ENCODE results near the gene MACF1.

The MACF1 gene

DNA sequence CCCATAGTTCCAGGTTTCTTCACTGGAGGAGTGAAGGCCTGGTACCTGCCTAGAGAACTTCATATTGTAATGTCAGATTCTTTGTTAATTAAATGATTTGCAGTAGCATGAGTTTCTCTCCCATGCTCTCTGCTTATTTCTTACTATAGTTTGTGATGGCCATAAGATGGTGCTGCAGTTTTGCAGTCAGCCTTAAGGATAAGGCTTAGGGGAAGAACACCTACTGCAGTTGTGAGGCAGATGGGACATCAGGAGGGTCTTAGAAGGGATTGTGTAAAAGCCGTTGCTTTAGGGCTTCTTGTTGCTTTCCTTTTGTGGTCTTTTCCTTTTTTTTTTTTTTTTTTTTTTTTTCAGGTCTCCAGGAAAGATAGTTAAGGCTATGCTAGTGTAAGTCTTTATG lies 61.8 kb downstream of the MACF1 start:
- DNase-seq = no peak

DNA sequence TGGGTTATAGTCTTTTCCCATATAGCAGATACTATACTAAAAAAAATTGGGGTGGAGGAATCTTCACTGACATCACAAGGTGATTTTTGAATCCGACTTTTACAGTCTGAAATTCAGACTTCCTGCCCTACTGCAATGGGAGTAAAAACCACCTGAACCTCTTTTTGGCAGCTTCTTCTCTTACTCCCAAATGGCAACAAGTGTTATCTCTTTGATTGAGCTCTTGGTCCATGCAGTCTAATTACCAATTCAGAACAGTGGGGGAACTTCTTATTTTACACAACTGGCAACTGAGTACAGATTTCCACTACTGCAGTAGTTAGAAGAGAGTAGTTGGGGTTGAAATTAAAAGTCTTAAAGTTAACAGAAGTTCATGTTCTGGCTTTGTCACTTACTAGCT lies 62.3 kb downstream of the MACF1 start:
- no peak for DNase-seq

DNA sequence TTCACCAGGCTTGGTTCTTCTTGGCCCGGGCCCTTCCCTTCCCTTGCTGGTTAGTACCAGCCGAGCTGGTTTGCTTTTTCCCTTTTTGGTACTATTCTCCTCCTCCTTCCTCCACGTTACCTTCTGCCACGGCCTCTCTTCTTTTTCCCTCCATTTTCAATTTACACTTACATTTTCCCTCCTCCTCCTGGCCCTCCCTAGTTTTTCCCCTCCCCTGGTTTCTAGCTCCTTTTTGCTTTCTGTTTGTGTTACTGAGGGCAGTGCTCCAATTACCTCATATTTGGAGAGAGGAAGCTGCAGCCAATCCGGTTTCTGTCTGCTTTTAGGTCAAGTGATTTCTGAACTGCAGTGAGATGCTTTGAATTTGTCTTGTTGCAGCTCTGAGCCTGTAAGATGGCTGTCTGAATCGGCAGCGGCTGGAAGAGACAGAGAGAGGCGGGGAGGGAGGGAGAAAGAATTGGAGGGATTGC lies 63.7 kb downstream of the MACF1 start:
- peak; percentile 64 for DNase-seq

DNA sequence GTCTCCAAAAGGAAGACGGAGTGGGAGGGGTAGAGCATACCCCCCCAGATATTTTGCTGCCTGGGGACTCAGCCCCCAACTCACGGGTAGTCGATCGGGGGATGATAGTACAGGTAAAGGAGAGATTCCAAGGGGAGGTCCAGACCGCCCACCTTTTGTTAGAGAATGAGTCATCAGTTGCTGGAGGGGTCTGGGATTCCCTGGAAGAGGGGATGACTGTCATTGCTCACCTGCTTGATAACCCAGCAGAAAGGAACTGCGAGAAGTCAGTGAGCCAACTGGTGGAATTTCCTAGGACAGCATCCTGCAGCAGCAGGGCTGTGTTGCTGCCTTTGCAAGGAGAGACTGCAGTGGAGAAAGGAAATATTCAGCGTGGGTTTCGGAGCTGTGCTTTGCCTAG lies 64.4 kb downstream of the MACF1 start:
- DNase-seq = no peak

DNA sequence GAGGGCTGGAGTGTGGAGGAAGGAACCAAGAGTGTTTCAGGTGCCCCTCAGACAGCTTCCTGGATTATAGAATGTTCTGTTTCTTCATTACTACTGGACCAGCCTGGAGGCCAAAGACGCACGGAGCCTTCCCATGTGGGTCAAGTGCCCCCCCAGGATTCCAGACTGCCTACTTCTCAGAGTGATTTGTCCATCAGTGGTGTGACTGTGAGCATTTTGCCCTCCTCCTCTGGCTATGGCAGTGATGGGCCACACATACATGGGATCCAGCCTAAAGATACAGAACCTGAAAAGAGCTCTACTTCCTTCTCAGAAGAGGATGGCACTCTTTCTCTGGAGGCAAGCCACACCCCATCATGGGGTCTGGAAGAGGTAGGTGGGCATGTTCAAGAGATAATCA lies 64.9 kb downstream of the MACF1 start:
- no peak for DNase-seq

DNA sequence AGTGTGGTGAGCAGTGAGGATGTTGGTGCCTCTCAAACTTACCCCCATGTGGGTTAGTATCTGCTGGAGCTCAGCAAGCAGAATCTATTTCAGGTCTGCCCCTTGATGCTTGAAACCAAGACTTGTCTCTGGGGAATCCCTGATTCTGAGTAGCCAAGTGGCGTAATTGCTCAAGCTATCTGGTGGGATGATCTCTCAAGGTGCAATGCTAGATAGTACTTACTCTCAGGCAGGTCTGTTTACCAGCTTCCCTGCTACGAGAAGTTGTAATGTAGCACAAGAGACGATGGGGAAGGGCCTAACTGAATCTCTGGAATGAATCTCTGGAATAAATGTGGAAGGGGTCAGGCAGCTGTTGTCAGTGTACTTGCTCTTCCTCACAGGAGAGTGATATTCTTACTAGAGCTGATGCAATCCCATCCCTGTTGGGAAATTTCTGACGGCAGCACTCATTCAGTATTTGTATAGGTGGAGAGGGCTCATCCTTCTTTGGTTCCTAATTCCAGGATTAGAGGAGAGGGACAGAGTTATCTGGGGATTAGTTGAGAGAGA lies 65.4 kb downstream of the MACF1 start:
- DNase-seq = peak; percentile 19 to 40

DNA sequence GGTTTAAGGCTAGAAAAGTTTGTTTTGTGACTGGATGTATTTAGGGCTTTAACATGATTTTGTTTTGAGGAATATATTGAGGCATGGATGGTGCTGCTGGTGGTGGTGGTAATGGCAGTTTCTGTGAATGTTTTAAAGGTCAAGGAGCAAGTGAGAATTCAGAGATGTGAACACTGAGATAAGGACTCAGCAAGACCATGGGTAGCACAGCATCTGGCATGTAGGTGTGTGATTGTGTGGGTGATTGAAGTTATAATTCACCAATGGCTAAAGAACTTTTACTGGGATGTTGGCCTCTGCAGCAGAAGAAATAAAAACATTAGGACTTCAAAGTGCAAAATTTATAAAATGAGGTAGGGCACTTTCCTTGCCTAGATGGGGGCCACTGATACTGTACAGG lies 65.9 kb downstream of the MACF1 start:
- no peak for DNase-seq

DNA sequence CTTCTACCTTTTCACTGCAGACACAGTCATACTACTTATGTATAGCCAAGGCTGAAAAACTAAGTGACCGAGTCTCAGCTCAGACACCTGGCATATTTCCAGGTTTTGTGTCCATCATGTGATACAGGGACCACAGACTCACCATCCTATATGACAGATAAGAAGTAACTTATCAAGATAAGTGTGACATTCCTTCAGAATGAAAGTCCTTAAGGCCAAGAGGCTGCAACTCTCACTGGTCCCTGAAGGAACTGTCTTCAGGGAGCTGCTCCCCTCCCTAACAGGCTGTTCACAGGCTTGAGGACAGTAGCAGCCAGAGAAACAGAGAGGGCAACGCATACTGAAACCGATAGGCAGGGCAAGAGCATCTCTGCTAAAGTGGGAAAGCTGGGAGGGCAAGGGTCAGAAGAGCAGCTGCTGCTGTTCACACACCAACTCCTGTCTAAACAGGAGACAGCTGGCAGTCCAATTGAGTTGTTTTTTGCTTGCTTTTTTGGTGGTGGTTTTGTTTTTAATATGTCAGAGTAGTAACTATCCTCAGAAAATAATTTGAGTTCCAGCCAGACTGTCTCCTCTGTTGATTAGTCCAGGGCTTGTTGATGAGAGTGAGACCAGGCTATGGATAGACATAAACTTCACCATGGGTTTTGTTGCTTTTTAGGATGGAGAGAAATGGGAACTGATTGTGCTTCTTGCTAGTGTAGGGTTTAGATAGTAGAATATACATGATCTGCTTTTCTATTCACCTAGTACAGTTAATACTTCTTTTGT lies 67.7 kb downstream of the MACF1 start:
- no peak for DNase-seq

DNA sequence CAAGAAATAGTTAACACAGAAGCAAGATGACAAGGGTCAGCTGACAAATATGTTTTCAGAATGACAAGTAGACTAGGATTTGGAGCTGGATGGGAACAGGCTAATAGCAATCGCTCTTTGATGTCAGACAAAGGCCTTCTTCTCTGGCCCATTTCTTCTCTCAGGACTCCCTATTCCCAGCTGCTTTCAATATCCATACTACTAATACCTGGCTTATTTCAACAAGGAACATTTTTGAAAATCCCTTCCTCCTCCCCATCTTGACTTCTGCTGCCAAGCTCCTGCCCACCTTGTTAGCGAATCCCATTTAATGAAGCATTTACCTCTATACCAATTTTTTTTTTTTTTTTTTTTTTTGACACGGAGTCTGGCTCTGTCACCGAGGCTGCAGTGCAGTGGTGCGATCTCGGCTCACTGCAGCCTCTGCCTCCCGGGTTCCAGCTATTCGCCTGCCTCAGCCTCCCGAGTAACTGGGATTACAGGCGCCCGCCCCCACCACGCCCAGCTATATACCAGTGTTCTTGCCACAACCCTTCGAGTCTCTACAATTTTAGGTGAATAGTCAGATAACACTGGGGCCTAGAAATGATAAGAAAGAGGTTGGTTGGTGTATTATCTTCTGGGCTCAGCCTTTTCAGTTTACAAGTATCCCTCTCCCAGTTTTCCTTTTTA lies 68.4 kb downstream of the MACF1 start:
- DNase-seq = no peak

DNA sequence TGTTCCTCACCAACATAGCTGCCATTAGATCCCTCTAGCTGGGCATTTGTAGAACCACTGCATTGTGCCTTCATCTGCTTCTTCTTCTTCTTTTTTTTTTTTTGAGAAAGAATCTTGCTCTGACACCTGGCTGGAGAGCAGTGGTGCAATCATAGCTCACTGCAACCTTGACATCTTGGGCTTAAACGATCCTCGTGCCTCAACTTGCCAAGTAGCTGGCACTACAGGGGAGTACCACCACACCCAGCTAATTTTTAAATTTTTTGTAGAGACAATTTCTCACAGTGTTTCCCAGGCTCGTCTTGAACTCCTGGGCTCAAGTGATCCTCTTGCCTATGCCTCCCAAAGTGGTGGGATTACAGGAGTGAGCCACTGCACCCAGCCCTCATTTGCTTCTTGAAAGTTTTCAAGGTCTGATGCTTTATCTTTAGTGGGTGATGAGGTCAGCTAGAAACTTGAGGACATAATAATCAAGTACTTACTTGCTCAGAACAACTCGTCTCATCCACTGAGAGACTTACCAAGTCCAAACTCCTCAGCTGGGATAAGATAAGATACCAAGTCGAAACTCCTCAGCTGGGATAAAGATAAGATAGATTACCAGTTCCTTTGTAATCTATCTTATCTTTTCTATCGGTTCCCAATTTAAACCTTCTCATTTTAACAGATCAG lies 71.5 kb downstream of the MACF1 start:
- DNase-seq = no peak

DNA sequence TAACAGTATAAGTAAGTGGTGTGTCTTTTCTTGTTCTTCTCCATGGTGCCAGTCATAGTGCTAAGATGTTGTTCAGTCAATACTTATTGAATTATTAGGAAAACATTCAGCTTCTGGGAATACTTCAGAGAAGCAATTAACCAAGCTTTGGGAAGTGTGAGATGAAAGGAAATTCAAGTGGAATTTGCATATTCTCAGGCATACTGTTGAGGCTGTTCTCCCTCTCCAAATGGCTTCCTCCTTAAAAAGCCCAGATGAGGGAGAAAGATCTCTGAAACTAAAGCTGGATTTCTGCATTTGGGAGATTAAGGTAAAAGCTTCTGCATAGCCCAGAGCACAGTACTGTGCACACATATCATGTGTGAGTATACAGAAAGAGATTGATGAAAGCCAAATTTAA lies 73.4 kb downstream of the MACF1 start:
- DNase-seq = no peak

DNA sequence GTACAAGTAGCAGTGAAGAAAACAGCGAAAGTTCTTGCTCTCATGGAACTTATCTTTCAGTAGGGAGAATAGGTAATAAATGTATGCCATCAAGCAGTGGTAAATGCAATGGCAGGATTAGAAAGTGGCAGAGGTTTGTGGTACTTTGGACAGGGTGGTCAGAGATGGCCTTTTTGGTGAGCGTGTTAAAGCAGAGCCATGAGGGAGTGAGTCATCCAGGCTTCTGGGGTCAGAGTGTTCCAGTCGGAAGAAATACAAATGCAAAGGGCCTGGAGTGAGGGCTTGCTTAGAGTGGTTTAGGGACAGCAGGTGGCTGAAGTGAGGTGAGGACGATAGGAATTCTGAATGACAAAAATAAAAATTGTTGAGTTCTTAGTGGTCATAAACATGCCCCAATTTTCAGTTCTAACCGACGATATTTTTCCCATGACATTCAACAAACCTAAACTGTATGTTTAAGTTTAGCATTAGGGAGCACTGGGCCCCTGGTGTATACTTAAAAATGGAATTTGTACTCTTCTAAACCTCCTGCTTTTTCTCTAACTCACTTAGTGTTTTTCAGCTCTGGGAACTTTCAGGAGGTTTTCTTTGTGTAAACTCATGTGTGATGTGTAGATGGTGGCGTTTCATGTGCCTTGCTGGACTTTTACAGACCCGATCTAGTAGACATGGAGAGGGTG lies 78.2 kb downstream of the MACF1 start:
- no peak for DNase-seq

DNA sequence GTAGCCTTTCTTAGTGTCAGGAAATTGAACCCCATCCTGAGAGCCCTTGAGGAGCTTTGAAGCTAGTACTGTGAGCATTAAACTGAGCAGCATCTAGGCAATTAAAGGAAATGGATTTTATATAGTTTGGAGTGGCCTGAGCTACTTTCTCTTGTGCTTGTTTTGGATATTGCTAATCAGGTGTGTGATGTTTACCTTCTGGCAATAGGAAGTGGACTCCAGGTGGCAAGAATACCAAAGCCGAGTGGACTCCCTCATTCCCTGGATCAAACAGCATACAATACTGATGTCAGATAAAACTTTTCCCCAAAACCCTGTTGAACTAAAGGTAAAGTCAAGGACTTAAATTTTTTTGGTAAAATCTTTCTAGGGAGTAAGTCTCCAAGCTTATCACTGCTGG lies 79.4 kb downstream of the MACF1 start:
- DNase-seq = no peak

DNA sequence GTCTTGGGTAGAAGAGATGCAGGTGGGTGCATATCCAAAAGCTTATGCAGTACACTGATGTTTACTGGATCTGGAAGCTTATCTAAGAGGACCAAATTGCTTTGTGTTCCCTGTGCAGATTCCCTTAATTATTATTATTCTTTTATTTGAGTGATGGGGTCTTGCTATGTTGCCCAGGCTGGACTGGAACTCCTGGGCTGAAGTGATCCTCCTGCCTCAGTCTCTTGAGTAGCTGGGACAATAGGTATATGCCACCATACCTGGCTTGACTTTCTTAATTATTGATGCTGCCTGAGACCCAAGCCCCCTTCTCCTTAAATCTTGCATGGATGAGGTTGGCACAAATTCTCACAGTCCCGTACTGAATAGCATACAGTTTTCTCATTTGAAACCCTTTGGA lies 83.0 kb downstream of the MACF1 start:
- no peak for DNase-seq

DNA sequence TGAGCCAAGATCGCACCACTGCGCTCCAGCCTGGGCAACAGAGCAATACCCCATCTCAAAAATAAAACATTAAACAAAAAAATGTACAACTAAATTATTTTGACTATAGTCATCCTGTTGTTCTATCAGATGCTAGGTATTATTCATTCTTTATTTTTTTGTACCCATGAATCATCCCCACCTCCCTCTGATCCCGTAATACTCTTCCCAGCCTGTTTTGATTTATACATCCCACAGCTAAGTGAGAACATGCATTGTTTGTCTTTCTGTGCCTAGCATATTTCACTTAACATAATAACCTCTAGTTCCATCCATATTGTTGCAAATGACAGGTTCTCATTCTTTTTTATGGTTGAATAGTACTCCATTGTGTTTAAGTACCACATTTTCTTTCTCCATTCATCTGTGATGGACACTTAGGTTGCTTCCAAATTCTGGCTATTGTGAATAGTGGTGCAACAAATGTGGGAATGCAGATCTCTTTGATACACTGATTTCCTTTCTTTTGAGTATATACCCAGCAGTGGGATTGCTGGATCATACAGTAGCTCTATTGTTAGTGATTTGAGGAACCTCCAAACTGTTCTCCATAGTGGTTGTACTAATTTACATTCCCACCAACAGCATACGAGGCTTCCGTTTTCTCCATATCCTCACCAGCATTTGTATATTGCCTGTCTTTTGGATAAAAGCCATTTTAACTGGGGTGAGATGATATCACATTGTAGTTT lies 84.4 kb downstream of the MACF1 start:
- DNase-seq = no peak

DNA sequence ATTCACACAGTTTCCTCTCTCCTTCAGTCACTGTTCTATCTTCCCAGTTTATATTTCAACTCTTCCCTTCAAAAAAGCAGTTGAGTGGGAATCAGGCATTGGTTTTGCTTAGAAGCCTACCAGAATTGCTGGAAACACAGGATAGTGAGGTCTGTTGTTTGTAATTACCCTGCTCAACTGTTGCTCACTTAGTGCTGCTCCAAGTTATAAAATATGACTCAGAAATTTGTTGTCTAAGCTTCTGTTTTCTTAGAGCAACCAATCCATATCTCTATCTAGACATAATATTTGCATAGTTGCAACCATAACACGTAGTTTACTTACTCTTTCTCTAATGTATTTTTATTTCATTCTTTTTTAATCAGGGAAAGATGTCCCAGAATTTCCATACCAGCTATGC lies 87.9 kb downstream of the MACF1 start:
- no peak for DNase-seq

DNA sequence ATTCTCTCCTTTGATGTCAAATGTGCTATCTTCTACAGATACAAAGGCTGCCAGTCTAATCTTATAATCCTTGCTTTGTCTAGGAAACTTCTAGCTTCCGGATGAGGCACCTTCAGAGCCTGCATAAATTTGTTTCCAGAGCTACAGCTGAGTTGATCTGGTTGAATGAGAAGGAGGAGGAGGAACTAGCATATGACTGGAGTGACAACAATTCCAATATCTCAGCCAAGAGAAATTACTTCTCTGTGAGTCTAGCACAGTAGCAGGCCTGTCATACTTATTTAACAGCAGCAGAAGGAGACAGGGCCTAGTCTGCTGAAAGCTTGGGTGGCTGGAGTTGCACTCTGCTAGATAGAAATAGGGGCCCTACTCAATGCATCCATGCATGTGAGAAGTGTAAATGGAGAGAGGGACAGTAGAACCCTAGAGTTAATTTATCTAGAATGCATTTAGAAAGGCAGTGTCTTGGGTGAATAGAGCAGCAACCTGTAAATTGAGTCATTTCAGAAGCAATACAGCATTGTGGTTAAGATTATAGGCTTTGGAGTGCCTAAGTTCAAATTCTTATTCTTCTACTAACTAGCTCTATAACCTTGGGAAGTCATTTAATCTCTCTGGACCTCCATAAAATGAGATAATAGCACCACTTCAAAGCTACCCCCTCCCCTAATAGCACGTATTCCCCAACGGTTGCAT lies 89.0 kb downstream of the MACF1 start:
- DNase-seq = no peak

DNA sequence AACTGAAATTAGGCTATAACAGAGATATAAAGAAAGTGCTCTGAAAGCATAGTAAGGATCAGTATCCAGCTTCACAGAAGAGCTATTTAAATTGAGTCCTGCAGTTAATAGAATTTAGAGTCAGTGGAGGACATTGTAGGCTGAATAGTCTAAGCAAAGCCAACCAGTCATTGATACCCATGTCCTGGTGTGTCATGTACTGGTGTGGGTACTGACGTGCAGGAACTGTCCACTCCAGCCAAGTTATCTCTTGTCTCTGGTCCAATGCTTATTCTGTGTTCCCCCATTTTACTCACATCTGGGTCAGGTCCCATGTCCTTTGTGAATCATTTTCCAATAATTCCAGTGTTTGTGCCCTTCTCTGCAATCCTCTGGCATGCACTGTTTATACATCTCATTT lies 90.0 kb downstream of the MACF1 start:
- no peak for DNase-seq

DNA sequence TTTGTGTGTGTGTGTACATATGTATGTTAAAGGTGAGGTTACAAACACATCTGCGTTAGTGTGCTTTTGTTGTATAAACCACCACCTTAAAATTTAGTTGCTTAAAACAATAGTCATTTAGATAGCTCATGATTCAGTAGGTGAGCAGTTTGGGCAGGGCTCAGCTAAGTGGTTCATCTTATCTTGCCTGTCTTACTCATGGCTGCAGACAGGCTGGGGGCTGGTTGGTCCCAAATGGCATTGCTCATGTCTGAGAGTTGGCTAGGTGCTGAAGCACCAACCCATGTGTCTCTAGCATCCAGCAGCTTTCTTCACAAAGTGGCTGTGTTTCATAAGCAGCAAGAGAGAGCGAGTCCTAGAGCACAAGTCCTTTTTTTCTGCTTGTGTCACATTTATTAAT lies 91.4 kb downstream of the MACF1 start:
- no peak for DNase-seq

DNA sequence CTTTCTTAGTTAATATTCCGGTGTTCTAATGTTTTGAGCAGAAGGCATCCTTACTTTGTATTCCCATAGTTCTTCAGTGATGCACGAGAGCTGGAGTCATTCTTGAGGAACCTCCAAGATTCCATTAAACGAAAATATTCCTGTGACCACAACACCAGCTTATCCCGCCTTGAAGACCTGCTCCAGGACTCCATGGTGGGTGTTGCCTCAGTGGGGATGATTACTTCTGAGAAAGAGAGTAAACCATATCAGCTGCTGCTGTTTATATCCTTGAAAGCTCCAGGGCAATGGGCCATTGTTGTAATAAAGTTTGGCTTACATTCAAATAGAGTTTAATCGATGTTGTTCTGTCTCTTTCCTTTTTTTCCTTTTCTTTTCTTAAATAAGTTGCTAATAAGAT lies 93.1 kb downstream of the MACF1 start:
- DNase-seq = no peak

DNA sequence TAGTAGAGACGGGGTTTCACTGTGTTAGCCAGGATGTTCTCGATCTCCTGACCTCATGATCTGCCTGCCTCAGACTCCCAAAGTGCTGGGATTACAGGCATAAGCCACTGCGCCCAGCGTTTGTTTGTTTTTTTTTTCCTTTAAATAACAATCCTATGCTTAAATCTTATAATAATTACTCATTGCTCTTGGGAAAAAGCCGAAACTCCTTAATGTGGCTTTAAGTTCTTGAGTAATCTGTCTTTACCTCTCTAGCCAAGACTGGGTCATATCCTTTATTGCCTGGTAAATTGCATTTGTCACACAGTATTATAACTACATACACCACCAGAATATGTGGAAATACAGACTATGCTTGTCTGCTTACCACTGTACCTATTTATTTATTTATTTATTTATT lies 97.1 kb downstream of the MACF1 start:
- no peak for DNase-seq

DNA sequence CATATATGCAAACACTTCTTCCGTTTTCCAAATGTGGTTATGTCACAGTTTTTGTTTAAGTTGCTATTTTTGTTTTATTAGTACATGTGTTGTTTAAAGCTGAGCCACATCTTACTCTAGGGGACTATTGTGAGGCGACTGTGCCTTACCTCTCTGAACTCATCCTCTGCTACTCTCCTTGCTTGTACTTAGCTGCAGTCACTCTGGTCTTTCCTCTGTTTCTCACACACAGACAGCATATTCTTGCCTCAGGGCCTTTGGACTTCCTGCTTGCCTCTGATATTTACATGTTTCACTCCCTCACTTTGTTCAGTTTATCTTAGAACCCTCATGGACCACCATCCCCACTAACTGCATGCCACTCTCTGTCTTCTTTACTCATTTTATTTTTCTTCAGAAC lies 101.1 kb downstream of the MACF1 start:
- no peak for DNase-seq
